DND-41 (cell line): ENCODE data around the gene NEURL1B.

ENCODE experiments used
- EZH2 ChIP-seq: IDR thresholded peaks from 3 replicates; pipeline ENCODE4 v1.6.1; 2012; ENCODE audit warnings: borderline replicate concordance, low read depth, mild to moderate bottlenecking, moderate library complexity, low read length, inconsistent platforms; ENCODE audit not compliant: severe bottlenecking
- TF ChIP-seq, protein P1 (sequence below): IDR thresholded peaks from 2 replicates; pipeline ENCODE4 v1.5.1; 2012; ENCODE audit warnings: borderline replicate concordance, low read length, moderate library complexity, mild to moderate bottlenecking; ENCODE audit not compliant: poor library complexity, severe bottlenecking; ENCODE audit errors: extremely low read depth

GRCh38 chr5:172732201-172732865, 91.3 kb downstream of the NEURL1B start:
- no peak for TF ChIP-seq EZH2
- TF ChIP-seq, protein P1, sequence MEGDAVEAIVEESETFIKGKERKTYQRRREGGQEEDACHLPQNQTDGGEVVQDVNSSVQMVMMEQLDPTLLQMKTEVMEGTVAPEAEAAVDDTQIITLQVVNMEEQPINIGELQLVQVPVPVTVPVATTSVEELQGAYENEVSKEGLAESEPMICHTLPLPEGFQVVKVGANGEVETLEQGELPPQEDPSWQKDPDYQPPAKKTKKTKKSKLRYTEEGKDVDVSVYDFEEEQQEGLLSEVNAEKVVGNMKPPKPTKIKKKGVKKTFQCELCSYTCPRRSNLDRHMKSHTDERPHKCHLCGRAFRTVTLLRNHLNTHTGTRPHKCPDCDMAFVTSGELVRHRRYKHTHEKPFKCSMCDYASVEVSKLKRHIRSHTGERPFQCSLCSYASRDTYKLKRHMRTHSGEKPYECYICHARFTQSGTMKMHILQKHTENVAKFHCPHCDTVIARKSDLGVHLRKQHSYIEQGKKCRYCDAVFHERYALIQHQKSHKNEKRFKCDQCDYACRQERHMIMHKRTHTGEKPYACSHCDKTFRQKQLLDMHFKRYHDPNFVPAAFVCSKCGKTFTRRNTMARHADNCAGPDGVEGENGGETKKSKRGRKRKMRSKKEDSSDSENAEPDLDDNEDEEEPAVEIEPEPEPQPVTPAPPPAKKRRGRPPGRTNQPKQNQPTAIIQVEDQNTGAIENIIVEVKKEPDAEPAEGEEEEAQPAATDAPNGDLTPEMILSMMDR, result no peak
